OCI-LY1 (cell line): Measurements from ENCODE around the gene TMEM59L.

Experiments
- CTCF ChIP-seq: fragments of 200-600 bp; sonication (generic), shearing (Covaris generic); IDR thresholded peaks from 2 replicates; pipeline ENCODE4 v1.5.1; 2017; ENCODE audit warnings: mild to moderate bottlenecking, antibody characterized with exemption, low read length, moderate library complexity, mixed read lengths
- EZH2 ChIP-seq: fragments of 200-600 bp; sonication (generic), shearing (Covaris generic); IDR thresholded peaks from 2 replicates; pipeline ENCODE4 v1.8.0; 2017; ENCODE audit warnings: borderline replicate concordance, mixed run types, mild to moderate bottlenecking, antibody characterized with exemption, low read length, moderate library complexity, mixed read lengths

GRCh38 chr19:18644196-18645034 is 31.7 kb downstream of the TMEM59L start:
- peak; percentile 31; the same call in 1 of the 2 replicates for TF ChIP-seq CTCF
- no peak for TF ChIP-seq EZH2
